Nephron progenitor cell (in vitro differentiated cells): Measurements from ENCODE around the gene CCDC141.

ENCODE experiments used
- DNase-seq: peaks from one replicate; pipeline ENCODE4 v3.0.0; 2021
- H3K27ac Mint-ChIP-seq: 2 replicates; pipeline ENCODE4 v1.8.0; 2021; ENCODE audit warnings: mild to moderate bottlenecking, moderate library complexity, mixed read lengths
- H3K27me3 Mint-ChIP-seq: 2 replicates; pipeline ENCODE4 v1.8.0; 2021; ENCODE audit warnings: mild to moderate bottlenecking, low read depth, mixed read lengths; ENCODE audit not compliant: poor library complexity
- H3K36me3 Mint-ChIP-seq: 2 replicates; pipeline ENCODE4 v1.8.0; 2021; ENCODE audit warnings: low read depth, mixed read lengths
- H3K4me1 Mint-ChIP-seq: 2 replicates; pipeline ENCODE4 v1.8.0; 2021; ENCODE audit warnings: mixed read lengths
- H3K4me3 Mint-ChIP-seq: 2 replicates; pipeline ENCODE4 v1.8.0; 2021; ENCODE audit warnings: mild to moderate bottlenecking, moderate library complexity, mixed read lengths
- H3K9me3 Mint-ChIP-seq: 2 replicates; pipeline ENCODE4 v1.8.0; 2021; ENCODE audit warnings: mild to moderate bottlenecking, moderate library complexity, mixed read lengths
- CTCF ChIP-seq: fragments of 200-600 bp; sonication (generic); IDR thresholded peaks from 2 replicates; pipeline ENCODE4 v1.5.0; 2021; ENCODE audit warnings: antibody characterized with exemption

CCDC141 gene

GRCh38 chr2:178787934-178788333 is 262.0 kb downstream of the CCDC141 start:
- H3K27me3 Mint-ChIP-seq = no peaks in the 10 kb centered on the region
- no peak overlapping the region for H3K27ac Mint-ChIP-seq
- no peak overlapping the region for H3K4me3 Mint-ChIP-seq
- no peak for DNase-seq
- H3K4me1 Mint-ChIP-seq = no peaks in the 10 kb centered on the region
- no peaks in the 10 kb centered on the region for H3K36me3 Mint-ChIP-seq
- TF ChIP-seq CTCF = no peak
- no peaks in the 10 kb centered on the region for H3K9me3 Mint-ChIP-seq

GRCh38 chr2:178787155-178787554 is 262.8 kb downstream of the CCDC141 start:
- no peaks in the 10 kb centered on the region for H3K36me3 Mint-ChIP-seq
- DNase-seq = no peak
- no peaks in the 10 kb centered on the region for H3K27me3 Mint-ChIP-seq
- H3K27ac Mint-ChIP-seq = no peak overlapping the region
- no peaks in the 10 kb centered on the region for H3K4me1 Mint-ChIP-seq
- TF ChIP-seq CTCF = no peak
- no peak overlapping the region for H3K4me3 Mint-ChIP-seq
- no peaks in the 10 kb centered on the region for H3K9me3 Mint-ChIP-seq

GRCh38 chr2:178783889-178784288 is 266.0 kb downstream of the CCDC141 start:
- peaks cover 2% of the 10 kb centered on the region for H3K27me3 Mint-ChIP-seq
- H3K27ac Mint-ChIP-seq = no peak overlapping the region
- H3K9me3 Mint-ChIP-seq = no peaks in the 10 kb centered on the region
- H3K4me3 Mint-ChIP-seq = no peak overlapping the region
- no peaks in the 10 kb centered on the region for H3K4me1 Mint-ChIP-seq
- no peak for TF ChIP-seq CTCF
- H3K36me3 Mint-ChIP-seq = no peaks in the 10 kb centered on the region
- no peak for DNase-seq

- H3K27ac Mint-ChIP-seq = no peak overlapping the region
- DNase-seq = no peak
- no peak overlapping the region for H3K4me3 Mint-ChIP-seq
- H3K36me3 Mint-ChIP-seq = no peaks in the 10 kb centered on the region
- no peaks in the 10 kb centered on the region for H3K9me3 Mint-ChIP-seq
- H3K27me3 Mint-ChIP-seq = peaks cover 2% of the 10 kb centered on the region
- no peaks in the 10 kb centered on the region for H3K4me1 Mint-ChIP-seq
- TF ChIP-seq CTCF = no peak
Measured at GRCh38 chr2:178782236-178782635, 267.7 kb downstream of the CCDC141 start.
